ENCODE data around the gene NAE1.

The NAE1 gene

GRCh38 chr16:66850115-66850815, 19.5 kb upstream of the NAE1 start:
- no peak for DNase-seq (ENCODE audit: low spot score)

- no peak for DNase-seq (ENCODE audit: low spot score)
These were observed 18.8 kb upstream of the NAE1 start for GRCh38 chr16:66849549-66849948.

- no peak for DNase-seq (ENCODE audit: low spot score)
These were observed 18.2 kb upstream of the NAE1 start for GRCh38 chr16:66849021-66849420.

- DNase-seq (ENCODE audit: low spot score) = no peak
These were observed 17.4 kb upstream of the NAE1 start for GRCh38 chr16:66848172-66848571.

GRCh38 chr16:66847533-66848067, 16.8 kb upstream of the NAE1 start:
- DNase-seq (ENCODE audit: low spot score) = no peak

- DNase-seq (ENCODE audit: low spot score) = no peak
These were observed 16.1 kb upstream of the NAE1 start for GRCh38 chr16:66846831-66847230.

GRCh38 chr16:66846266-66846665, 15.5 kb upstream of the NAE1 start:
- DNase-seq (ENCODE audit: low spot score) = no peak

GRCh38 chr16:66845791-66846221, 15.0 kb upstream of the NAE1 start:
- no peak for DNase-seq (ENCODE audit: low spot score)

- DNase-seq (ENCODE audit: low spot score) = no peak
These were observed 14.3 kb upstream of the NAE1 start for GRCh38 chr16:66845080-66845410.

GRCh38 chr16:66844342-66845079, 13.7 kb upstream of the NAE1 start, which contains the start of gene CA7:
Gene CA7 (plus strand): TSS chr16:66844414. CDS start chr16:66844488, 74 bp downstream.
- no peak for DNase-seq (ENCODE audit: low spot score)

GRCh38 chr16:66844009-66844341, 13.2 kb upstream of the NAE1 start:
- no peak for DNase-seq (ENCODE audit: low spot score)

- no peak for DNase-seq (ENCODE audit: low spot score)
These were observed 12.4 kb upstream of the NAE1 start for GRCh38 chr16:66843191-66843590.

- DNase-seq (ENCODE audit: low spot score) = no peak
These were observed 12.0 kb upstream of the NAE1 start for GRCh38 chr16:66842765-66843164.

GRCh38 chr16:66841366-66841765, 10.6 kb upstream of the NAE1 start:
- DNase-seq (ENCODE audit: low spot score) = no peak

GRCh38 chr16:66840883-66841282, 10.1 kb upstream of the NAE1 start:
- no peak for DNase-seq (ENCODE audit: low spot score)

- DNase-seq (ENCODE audit: low spot score) = no peak
These were observed 4.0 kb upstream of the NAE1 start for GRCh38 chr16:66834746-66835145.

- DNase-seq (ENCODE audit: low spot score) = no peak
These were observed 2.0 kb upstream of the NAE1 start for GRCh38 chr16:66832661-66833305.

GRCh38 chr16:66832190-66832589, 1.4 kb upstream of the NAE1 start:
- no peak for DNase-seq (ENCODE audit: low spot score)

- DNase-seq (ENCODE audit: low spot score) = no peak
These were observed 6.8 kb downstream of the NAE1 start for GRCh38 chr16:66824006-66824405.

GRCh38 chr16:66814734-66815133, 16.0 kb downstream of the NAE1 start:
- DNase-seq (ENCODE audit: low spot score) = no peak

GRCh38 chr16:66811043-66811442, 19.7 kb downstream of the NAE1 start:
- DNase-seq (ENCODE audit: low spot score) = no peak

GRCh38 chr16:66810391-66810790, 20.4 kb downstream of the NAE1 start:
- DNase-seq (ENCODE audit: low spot score) = no peak

- DNase-seq (ENCODE audit: low spot score) = no peak
These were observed 21.0 kb downstream of the NAE1 start for GRCh38 chr16:66809765-66810164.

All from SK-N-DZ (cell line).